NCI-H2227 treated with DMSO at 0.1 percent for 48 hours (cell line): ENCODE data around the gene GRIA1.

ENCODE experiments used
- DNase-seq: peaks from one replicate; lab custom pipeline; 2025; lab: John Stamatoyannopoulos, UW

Gene GRIA1

GRCh38 chr5:153610811-153611210 lies 120.3 kb downstream of the GRIA1 start:
- no peak for DNase-seq

GRCh38 chr5:153613144-153613543 lies 122.7 kb downstream of the GRIA1 start:
- DNase-seq: no peak

GRCh38 chr5:153613672-153614071 lies 123.2 kb downstream of the GRIA1 start:
- no peak for DNase-seq

GRCh38 chr5:153617190-153617589 lies 126.7 kb downstream of the GRIA1 start:
- no peak for DNase-seq

GRCh38 chr5:153618307-153618706 lies 127.8 kb downstream of the GRIA1 start:
- no peak for DNase-seq

- DNase-seq: no peak
Measured at GRCh38 chr5:153618867-153619266, 128.4 kb downstream of the GRIA1 start.

- no peak for DNase-seq
Measured at GRCh38 chr5:153619771-153620170, 129.3 kb downstream of the GRIA1 start.

- no peak for DNase-seq
Measured at GRCh38 chr5:153623124-153623523, 132.7 kb downstream of the GRIA1 start.

- DNase-seq: no peak
Measured at GRCh38 chr5:153623751-153624450, 133.4 kb downstream of the GRIA1 start.

- DNase-seq: no peak
Measured at GRCh38 chr5:153624451-153624765, 133.9 kb downstream of the GRIA1 start.

- DNase-seq: no peak
Measured at GRCh38 chr5:153625826-153626354, 135.4 kb downstream of the GRIA1 start.

GRCh38 chr5:153626836-153627235 lies 136.4 kb downstream of the GRIA1 start:
- no peak for DNase-seq

- DNase-seq: no peak
Measured at GRCh38 chr5:153629027-153629895, 138.8 kb downstream of the GRIA1 start.

- no peak for DNase-seq
Measured at GRCh38 chr5:153630546-153630945, 140.1 kb downstream of the GRIA1 start.

- DNase-seq: no peak
Measured at GRCh38 chr5:153632748-153633290, 142.3 kb downstream of the GRIA1 start.

GRCh38 chr5:153636670-153637451 lies 146.4 kb downstream of the GRIA1 start:
- DNase-seq: no peak

GRCh38 chr5:153640293-153640692 lies 149.8 kb downstream of the GRIA1 start:
- no peak for DNase-seq

GRCh38 chr5:153641183-153641688 lies 150.8 kb downstream of the GRIA1 start:
- no peak for DNase-seq

- DNase-seq: no peak
Measured at GRCh38 chr5:153654504-153655200, 164.2 kb downstream of the GRIA1 start.

GRCh38 chr5:153655201-153655510 lies 164.7 kb downstream of the GRIA1 start:
- no peak for DNase-seq

- DNase-seq: peak; percentile 59
Measured at GRCh38 chr5:153658149-153658548, 167.7 kb downstream of the GRIA1 start.
